ENCODE measurements around the gene TXN. TPM values are rescaled to one million over a fixed set of nuclear protein-coding genes. Genes with fewer than 3 reads are reported as not detected.
"Not testable (repeated sequence)": the region's sequence is repeated elsewhere in the genome, so short reads cannot be mapped to it uniquely, and the experiment has no call there.

Gene TXN
- total RNA-seq, 1 donor: 472 TPM

GRCh38 chr9:110206389-110206788 lies 49.9 kb downstream of the TXN start:
- no peak overlapping the region for H3K4me3 ChIP-seq (ENCODE audit: low read depth, low read length)
- no peak for DNase-seq (ENCODE audit: low read depth)
- TF ChIP-seq CTCF (IDR thresholded peaks at IDR 0.05; ENCODE audit: insufficient read depth, low read depth, low read length): no peak

GRCh38 chr9:110205612-110206011 lies 50.7 kb downstream of the TXN start:
- DNase-seq (ENCODE audit: low read depth): not testable (repeated sequence)

GRCh38 chr9:110202232-110202631 lies 54.1 kb downstream of the TXN start:
- TF ChIP-seq CTCF (IDR thresholded peaks at IDR 0.05; ENCODE audit: insufficient read depth, low read depth, low read length): no peak
- no peak for DNase-seq (ENCODE audit: low read depth)
- H3K4me3 ChIP-seq (ENCODE audit: low read depth, low read length): no peak overlapping the region

More at GRCh38 chr9:110205612-110206011, 50.7 kb downstream of the TXN start:
- H3K4me3 ChIP-seq (ENCODE audit: low read depth, low read length): not testable (repeated sequence)

GRCh38 chr9:110199643-110200042 lies 56.7 kb downstream of the TXN start:
- H3K4me3 ChIP-seq (ENCODE audit: low read depth, low read length): no peak overlapping the region
- no peak for TF ChIP-seq CTCF (IDR thresholded peaks at IDR 0.05; ENCODE audit: insufficient read depth, low read depth, low read length)
- no peak for DNase-seq (ENCODE audit: low read depth)

DNA sequence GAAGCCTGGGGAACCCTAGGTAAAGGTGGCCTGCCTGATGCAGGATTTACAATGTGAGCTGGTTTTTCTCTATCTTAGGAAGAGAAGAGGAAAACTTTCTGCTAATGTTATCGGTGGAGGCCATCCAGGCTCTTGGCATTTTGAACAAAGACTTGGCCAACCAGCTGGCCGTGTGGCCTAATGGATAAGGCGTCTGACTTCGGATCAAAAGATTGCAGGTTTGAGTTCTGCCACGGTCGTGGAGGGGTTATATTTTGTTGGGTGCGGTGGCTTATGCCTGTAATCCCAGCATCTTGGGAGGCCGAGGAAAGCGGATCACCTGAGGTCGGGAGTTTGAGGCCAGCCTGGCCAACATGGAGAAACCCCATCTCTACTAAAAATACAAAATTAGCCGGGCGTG lies 58.0 kb downstream of the TXN start:
- no peak for DNase-seq (ENCODE audit: low read depth)
- no peak overlapping the region for H3K4me3 ChIP-seq (ENCODE audit: low read depth, low read length)
- no peak for TF ChIP-seq CTCF (IDR thresholded peaks at IDR 0.05; ENCODE audit: insufficient read depth, low read depth, low read length)

- TF ChIP-seq CTCF (IDR thresholded peaks at IDR 0.05; ENCODE audit: insufficient read depth, low read depth, low read length): peak; percentile 51
- DNase-seq (ENCODE audit: low read depth): no peak
- H3K4me3 ChIP-seq (ENCODE audit: low read depth, low read length): no peak overlapping the region
These were observed 58.7 kb downstream of the TXN start for GRCh38 chr9:110197330-110198187.

DNA sequence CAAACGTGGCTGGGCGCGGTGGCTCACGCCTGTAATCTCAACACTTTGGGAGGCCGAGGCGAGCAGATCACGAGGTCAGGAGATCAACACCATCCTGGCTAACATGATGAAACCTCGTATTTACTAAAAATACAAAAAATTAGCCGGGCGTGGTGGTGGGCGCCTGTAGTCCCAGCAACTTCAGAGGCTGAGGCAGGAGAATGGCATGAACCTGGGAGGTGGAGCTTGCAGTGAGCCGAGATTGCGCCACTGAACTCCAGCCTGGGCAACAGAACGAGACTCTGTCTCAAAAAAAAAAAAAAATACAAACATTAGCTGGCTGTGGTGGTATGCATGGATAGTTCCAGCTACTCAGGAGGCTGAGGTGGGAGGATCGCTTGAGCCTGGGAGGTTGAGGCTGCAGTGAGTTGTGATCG lies 60.2 kb downstream of the TXN start:
- H3K4me3 ChIP-seq (ENCODE audit: low read depth, low read length); DNase-seq (ENCODE audit: low read depth): not testable (repeated sequence)

Other genes starting within 250 kb of the TXN start
- gene C9orf152, start 48.3 kb downstream of the TXN start, total RNA-seq: not detected in 2 replicates
- not detected in 2 replicates for gene TXNDC8, start 81.4 kb upstream of the TXN start, total RNA-seq